Prostate gland (tissue), 2 donors: ENCODE results near the gene TMEM238.

Experiments
- CTCF ChIP-seq, 4 experiments: fragments of 200-600 bp in 2 of 4; fragments of 450-650 bp in 2 of 4; sonication (generic) in 2 of 4; IDR thresholded peaks; 1 replicate in 3 of 4; 2 replicates in 1 of 4; pipeline ENCODE4 v1.5.1; 2016 to 2019; ENCODE audit warnings: antibody characterized with exemption in 4 of 4, mild to moderate bottlenecking in 2 of 4, moderate library complexity in 2 of 4
- POLR2A ChIP-seq: fragments of 450-650 bp; IDR thresholded peaks from one replicate; pipeline ENCODE4 v1.6.1; 2016; ENCODE audit warnings: antibody characterized with exemption, mild to moderate bottlenecking
- POLR2AphosphoS5 ChIP-seq: sonication (generic); formaldehyde crosslinking; IDR thresholded peaks from one replicate; pipeline ENCODE4 v1.6.1; 2017; ENCODE audit warnings: antibody characterized with exemption

- TF ChIP-seq POLR2AphosphoS5: no peak
- no peak for TF ChIP-seq CTCF (IDR thresholded peaks at IDR 0.05)
- TF ChIP-seq POLR2A: no peak
Observed at GRCh38 chr19:55346725-55347441, 37.2 kb downstream of the TMEM238 start.
